GM13977 (cell line): Measurements from ENCODE around the gene NAA60.

Source experiments
- DNase-seq: peaks from one replicate; pipeline ENCODE4 v3.0.0; 2012; ENCODE audit warnings: low spot score
- CTCF ChIP-seq: IDR thresholded peaks from 2 replicates; pipeline ENCODE4 v1.5.1; 2012; ENCODE audit warnings: mild to moderate bottlenecking, control low read depth; ENCODE audit not compliant: insufficient read depth; ENCODE audit errors: extremely low read depth, missing control alignments
- in situ Hi-C: fragments of 300-500 bp; cut with MboI; formaldehyde crosslinking; loops from one replicate; pipeline ENCODE4 v1.12.0; 2022; ENCODE audit warnings: low sequenced_read_pairs, low pct_unique_long_range_greater_than_20kb, mixed read lengths, inconsistent platforms; ENCODE audit not compliant: unreplicated experiment

NAA60 gene

DNA sequence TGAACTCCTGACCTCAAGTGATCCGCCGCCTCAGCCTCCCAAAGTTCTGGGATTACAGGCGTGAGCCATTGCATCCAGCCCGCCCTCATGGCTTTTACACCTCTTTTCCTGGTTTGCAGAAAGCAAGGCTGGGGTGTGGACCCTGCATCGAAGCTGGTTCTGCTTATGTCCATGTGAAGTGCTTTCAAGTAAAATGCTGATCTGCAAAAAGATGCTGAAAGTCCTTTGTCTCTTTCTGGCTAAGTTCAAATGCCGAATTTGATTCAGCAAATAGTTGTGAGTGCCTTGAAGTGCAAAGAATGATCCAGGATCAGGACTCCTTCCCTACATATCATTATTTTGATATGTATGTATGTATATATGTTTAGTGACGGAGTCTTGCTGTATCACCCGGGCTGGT lies 17.1 kb downstream of the NAA60 start:
- no peak for DNase-seq
- in situ Hi-C loops, result no loop called here
- no peak for TF ChIP-seq CTCF

DNA sequence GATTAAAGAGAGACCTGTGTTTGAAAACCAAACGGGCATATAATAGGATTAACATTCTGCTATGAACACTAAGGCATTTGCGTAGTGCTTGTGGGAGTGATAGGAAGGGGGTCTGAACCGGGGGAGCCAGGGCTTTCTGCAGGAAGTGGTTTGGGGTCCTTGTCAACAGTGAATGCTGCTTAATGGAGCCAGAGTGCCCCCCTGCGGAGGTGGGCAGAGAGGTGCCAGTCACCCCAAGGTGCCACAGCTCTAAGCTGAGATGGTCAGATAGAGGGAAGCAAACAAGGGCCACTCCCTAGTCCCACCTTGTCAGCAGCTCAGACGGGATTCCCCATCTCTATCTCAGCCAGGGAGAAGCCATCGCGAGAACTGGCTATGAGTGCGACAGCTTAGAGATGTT lies 17.7 kb downstream of the NAA60 start:
- in situ Hi-C loops, result no loop called here
- no peak for DNase-seq
- peak; percentile 50 for TF ChIP-seq CTCF

DNA sequence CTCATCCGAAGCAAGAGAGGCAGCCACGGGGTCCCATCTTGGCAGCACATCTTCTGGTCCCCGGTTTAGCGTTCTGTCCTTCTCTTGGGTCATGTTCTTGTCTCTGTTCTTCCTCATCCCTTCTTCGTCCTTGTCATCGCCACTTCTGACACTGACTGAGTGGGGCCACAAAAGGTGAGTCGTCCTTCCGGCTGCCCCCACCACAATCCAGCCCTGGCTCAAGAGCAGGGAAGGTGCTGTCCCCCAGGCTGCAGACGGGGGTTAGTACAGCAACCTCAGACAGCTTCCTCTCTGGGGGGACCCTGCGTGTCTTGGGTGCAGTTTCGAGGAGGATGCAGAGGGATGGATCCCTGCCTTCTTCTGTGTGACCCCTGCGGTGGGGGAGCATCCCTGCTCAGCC lies 21.8 kb downstream of the NAA60 start:
- no peak for TF ChIP-seq CTCF
- in situ Hi-C loops, result no loop called here
- no peak for DNase-seq

DNA sequence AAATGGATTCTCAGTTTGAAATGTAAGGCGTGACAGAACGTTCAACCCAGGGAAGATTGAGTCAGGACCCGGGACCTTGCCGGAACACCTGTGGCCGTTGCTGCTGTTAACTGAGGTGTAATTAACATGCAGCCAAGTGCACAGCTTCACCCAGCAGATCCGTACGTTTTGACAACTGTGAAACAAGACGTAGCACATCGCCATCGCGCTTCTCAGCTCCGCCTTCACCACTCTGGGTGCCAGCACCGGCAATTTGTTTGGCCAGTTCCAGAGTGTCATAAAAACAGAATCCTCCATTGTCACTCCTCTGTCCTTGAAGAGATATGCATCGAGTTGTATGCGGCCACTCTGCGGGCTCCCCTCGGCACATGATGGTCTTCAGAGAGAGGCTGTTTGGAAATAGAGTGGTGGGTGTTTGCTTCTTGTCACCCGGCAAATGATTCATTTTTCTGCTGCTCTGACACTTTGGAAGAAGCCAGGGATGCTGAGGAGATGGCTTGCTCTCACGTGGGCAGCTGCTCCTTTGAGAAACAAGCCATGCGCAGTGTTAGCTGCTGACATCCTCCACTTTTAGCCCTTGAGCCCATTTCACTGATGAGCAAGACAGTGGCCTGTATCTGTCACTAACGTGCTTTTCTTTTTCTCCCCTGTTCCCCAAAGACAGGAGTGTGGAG lies 22.6 kb downstream of the NAA60 start:
- in situ Hi-C loops, result no loop called here
- DNase-seq, result no peak
- no peak for TF ChIP-seq CTCF

DNA sequence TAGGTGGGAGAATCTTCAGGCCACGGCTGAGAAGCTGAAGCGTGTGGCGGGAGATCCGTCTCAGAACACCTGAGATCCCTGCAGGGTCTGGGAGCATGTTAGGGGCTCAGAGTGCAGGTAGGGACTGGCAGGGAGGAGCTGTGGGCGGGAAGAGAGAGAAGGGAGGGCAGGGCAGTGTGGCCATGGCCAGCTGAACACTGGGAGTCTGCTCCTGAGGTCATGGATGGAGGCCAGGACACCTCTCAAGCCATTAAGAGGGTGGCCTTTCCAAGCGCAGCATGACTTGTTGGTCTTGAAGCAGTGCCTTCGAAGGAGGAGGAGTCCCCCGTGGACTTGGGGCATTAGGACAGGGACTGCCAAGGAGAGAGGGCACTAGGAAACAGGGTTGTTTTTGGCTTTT lies 23.7 kb downstream of the NAA60 start:
- no peak for DNase-seq
- TF ChIP-seq CTCF, result no peak
- in situ Hi-C loops, result no loop called here

GRCh38 chr16:3467921-3468320 lies 24.4 kb downstream of the NAA60 start:
- TF ChIP-seq CTCF, result no peak
- no peak for DNase-seq
- in situ Hi-C loops, result no loop called here

DNA sequence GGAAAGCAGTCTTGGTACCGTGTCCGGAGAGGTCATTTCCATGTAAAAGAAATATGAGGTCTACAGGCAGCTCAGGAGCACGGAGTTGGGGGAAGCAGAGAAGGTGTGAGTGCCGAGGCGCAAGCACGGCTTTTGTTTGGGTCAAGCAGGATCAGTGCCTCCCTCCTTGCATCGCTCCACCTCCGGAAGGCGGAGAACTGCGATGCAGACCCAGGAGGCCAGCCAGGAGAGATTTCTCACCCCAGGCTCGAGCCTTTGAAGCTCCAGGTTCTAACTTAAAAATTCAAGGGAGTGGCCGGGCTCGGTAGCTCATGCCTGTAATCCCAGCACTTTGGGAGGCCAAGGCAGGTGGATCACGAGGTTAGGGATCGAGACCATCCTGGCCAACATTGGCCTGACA lies 25.0 kb downstream of the NAA60 start:
- in situ Hi-C loops, result no loop called here
- no peak for DNase-seq
- TF ChIP-seq CTCF, result no peak
